T-helper 2 cell treated with Interferon-gamma antibody and Interleukin-4, amounts not matched to agents 100 ng/mL and 5 ng/mL, for 36 hours (primary cell): ENCODE measurements around the gene E4F1. TPM values are rescaled to one million over a fixed set of nuclear protein-coding genes. Genes with fewer than 3 reads are reported as not detected.
"Not testable (repeated sequence)": the region's sequence is repeated elsewhere in the genome, so short reads cannot be mapped to it uniquely, and the experiment has no call there.

Source experiments
- intact Hi-C: fragments of 100-400 bp; cut with micrococcal nuclease; formaldehyde crosslinking; loops from one replicate; pipeline ENCODE4 v1.15.1; 2023
- total RNA-seq: library from RNA; stranded (reverse); gene quantifications from 2 replicates; pipeline ENCODE4 v1.2.3, GENCODE V29; 2022

E4F1 gene
- total RNA-seq, 1 donor from 2014 or later, result 30.3 TPM

DNA sequence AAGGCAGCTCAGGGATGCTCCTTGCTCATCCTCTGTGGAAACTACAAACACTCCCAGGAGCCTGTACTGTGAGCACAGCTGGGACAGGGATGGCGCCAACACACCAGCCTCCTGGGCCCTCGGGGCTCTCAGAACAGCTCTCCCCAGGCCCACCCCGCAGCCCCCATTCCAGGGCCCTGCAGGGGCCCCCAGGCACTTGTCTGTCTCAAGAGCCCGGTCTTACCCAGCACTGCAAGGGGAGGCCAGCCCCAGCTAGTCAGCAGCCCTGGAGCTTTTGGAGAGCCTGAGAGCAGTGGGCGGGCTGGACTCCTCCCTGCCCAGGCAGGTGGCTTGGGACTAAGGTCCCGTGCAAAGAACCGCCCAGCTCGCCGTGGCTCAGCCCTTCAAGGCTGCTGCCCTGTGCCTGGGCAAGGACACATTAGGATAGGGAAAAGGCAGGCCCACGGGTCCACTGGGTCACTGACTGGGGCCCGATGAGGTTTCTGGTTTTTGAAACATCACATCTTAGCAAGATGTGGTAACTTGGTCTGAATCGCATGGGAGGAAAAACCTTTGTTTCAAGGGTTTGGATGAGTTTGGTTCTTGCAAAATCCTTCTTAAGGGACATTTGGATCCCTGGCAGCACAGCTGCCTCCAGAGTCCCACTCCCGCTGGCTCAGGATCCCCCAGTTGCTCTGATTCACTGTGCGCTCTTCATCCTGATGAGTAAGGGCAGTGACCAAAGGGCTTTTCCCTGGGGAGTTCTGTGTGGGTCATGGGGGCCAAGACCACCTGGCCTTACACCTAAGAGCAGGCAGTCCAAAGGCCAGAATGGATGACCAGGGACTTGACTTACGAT is 15.7 kb downstream of the E4F1 start:
- intact Hi-C loops, result no loop called here

DNA sequence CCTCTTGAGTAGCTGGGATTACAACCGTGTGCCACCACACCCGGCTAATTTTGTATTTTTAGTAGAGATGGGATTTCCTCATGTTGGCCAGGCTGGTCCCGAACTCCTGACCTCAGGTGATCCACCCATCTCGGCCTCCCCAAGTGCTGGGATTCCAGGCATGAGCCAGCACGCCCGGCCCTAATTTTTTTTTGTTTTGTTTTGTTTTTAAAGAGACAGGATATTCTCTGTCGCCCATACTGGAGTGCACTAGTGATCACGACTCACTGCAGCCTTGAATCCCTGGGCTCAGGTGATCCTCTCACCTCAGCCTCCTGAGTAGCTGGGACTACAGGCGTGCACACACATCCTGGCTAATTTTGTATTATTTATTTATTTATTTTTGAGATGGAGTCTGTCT is 16.9 kb downstream of the E4F1 start:
- intact Hi-C loops, result not testable (repeated sequence)

DNA sequence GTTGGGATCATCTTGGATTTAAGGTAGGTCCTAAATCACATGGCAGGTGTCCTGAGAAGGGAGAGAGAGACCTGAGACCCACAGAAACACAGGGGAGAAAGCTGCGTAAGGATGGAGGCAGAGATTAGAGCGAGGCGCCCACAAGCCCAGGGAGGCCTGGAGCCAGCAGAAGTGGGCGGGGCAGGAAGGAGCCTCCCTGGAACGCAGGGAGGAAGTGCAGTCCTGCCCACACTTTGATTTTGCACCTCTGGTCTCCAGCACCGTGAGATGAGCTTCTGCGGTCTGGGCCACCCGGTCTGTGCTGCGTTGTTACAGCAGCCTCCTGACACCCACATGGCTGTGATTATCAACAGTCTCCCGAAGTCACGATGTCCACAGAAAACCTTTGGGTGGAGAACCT is 19.2 kb downstream of the E4F1 start:
- intact Hi-C loops, result no loop called here

DNA sequence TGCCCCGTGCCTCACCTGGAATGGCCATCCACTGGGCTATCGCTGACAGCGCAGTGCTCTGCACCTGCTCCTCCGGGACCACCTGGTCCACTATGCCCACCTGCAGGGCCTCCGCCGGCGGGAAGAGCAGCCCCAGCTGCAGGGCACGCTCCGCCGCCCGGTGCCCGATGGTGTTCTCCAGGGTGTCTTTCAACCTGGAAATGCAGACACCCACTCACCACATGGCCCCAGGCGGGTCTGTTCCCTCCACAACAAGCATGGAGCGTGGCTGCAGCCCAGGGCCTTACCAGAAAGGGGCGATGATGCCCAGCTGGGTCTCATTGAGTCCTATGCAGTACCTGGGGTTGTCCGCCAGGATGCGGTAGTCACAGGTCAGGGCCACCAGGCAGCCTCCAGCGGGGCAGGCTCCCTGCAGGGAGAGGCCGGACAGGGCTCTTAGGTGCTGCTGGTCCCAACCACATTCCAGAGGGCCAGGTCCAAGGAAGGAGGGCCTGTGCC is 19.7 kb downstream of the E4F1 start:
- intact Hi-C loops, result no loop called here

DNA sequence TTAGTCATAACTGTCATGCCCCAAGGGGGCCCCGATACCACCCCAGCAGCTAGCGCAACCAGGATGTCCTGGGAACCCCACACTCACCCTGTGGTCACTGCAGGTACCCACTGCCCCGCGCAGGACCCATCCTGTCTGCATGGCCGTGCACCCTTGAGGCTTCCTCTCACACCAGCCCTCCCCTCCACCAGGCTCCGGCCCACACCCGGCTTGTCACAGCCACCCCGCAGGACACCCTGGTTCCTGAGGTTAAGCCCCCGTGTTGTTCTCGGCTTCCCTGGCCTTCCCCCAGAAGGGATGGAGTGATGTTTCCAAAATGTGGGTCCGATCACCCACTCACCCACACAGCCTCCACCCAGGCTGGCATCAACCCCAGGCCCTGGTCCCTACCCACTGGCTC is 20.4 kb downstream of the E4F1 start:
- intact Hi-C loops, result no loop called here

DNA sequence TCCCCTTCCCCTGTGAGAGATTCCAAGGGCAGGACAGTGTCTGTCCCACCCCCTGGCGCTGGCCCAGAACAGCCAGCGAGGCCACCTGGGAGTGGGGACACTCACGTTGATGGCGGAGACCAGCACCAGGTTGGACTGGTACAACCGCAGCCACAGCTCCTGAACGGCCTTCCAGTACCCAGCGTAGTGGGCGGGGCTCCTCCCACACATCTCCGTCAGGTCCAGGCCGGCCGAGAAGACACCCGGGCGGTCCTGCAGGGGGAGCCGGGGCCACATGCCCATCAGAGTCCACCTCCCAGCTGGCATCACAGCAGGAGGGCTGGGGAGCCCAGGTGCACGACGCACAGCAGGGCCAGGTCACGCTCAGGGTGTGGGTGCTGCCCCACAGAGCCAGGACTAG is 20.9 kb downstream of the E4F1 start:
- intact Hi-C loops, result no loop called here

DNA sequence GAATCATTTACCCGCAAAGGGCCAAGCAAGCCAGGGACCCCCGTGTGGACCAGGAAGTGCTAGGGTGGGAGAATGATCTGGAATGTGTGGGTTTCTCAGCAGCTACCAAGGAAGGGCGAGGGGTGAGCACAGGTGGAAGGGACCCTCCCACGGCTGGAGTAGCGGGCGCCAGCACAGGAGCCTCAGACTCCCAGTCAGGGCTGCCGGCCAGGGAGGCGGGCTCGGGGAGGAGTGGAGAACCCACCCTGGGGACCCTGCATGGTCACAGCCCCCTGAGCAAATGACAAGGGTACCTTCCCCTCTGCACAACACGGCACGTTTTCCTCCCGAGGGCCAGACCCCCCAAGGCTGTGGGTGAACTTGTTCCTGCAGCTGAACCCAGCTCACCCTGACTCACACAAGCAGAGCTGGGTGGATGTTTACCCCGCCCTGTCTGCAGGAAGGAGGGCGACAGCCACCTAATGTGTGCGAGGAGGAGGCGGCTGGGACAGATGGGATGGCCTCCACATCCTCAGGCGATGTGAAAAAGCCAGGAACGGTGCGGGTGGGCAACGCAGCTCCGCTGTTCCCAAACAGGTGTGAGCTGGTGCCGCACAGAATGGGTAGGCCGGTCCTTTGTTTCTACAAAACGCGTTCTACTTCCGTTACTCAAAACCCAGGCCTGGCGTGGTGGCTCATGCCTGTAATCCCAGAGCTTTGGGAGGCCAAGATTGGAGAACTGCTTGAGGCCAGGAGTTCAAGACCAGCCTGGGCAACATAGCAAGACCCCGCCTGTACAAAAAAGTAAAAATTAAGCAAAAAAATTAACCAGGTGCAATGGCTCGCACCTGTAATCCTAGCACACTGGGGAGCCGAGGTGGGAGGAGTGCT is 21.8 kb downstream of the E4F1 start:
- intact Hi-C loops, result no loop called here

DNA sequence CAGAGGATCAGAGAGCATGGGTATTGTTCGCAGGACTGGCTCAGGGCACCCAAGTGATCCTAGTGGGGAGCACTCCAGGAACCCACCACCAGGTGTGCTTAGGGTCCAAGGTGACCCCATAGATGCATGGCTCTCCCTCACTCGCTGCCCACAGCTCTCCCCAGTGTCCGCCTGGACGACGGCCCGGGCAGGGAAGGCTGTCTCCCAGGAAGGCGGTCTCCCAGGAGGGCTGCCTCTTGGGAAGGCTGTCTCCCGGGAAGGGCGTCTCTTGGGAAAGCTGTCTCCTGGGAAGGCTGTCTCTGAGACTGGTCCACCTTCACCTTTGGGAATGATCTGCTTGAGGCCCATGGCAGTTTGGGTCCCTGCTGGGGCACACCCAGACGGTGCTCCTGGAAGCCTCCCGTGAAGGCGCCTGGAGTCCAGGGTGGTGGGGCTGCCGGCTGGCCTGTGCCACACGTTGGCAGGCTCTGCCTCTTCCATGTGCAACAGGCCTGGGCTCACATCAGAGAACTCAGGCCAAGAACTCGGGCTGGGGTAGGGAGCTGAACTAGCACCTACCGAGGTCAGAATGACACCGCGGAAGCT is 23.0 kb downstream of the E4F1 start:
- intact Hi-C loops, result no loop called here

DNA sequence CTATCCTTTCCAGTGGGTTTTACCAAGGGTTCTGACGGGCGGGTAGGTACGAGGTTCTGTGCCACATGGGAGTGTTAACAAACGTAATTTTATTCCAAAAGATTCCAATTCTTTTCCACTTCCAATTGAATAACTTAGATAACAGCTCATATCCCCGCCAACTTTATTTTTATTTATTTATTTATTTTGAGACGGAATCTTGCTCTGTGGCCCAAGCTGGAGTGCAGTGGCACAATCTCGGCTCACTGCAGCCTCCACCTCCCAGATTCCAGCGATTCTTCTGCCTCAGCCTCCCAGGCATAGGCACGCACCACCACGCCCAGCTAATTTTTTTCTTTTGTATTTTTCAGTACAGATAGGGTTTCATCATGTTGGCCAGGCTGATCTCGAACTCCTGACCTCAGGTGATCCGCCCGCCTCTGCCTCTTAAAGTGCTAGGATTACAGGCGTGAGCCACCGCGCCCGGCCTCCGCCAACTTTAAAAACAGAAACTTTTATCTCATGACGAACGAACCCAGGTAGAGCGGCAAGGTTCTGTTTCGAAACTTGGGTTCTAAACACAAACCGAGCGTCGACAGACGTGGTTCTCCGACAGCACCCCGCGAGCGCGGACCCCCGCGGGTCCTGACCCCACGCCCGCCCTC is 27.4 kb downstream of the E4F1 start:
- intact Hi-C loops, result loop anchor here (2.0 to 5.0 kb wide), 2 partner anchors 28 to 38 kb away; partner anchors contain the start of genes BRICD5, E4F1 and PGP

DNA sequence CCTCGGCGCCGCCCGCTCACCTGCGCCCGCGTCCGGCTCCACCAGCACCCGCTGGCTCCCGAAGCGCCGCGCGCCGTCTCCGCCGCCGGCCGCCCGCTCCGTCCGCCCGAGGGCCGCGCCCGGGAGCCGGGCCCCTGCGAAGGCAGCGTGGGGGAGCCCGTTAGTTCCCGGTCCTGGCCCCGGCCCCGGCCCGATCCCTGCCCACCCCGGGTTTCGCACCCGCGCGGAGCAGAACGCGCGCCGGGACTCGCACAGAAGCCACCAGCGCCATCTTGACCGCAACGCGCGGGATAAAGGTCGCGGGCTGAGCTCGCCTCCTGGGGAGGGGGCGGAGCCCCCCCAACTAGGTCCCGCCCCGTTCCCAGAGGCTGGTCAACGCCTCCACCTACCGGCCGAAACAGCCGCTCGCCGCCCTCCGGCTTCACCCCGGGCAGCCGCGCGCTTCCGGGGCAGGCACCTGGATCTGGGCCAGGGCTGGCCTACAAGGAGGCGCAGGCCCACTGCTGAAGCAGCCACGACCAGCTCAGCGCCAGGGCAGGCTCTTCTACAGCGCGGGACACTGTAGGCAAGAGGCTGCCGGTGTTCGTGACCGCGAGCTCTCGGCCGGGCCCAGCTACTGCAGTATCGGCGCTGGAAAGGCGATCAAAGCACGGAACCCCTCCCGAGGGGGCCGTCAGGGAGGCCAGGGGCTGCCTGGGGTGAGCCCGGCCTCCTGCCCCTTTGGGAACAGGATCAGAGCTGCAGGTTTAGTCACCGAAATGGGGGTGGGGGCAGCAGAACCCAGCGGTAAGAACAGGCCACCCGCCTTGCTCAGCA is 28.1 kb downstream of the E4F1 start, which contains the start of gene ECI1:
Gene ECI1, minus strand, starts transcription at position 292 of the 816 bp plus-strand sequence. Its CDS starts 21 bp downstream, at position 271.
- intact Hi-C loops, result loop anchor here (2.0 to 5.0 kb wide), 2 partner anchors 29 to 39 kb away; partner anchors contain the start of genes BRICD5, E4F1 and PGP

DNA sequence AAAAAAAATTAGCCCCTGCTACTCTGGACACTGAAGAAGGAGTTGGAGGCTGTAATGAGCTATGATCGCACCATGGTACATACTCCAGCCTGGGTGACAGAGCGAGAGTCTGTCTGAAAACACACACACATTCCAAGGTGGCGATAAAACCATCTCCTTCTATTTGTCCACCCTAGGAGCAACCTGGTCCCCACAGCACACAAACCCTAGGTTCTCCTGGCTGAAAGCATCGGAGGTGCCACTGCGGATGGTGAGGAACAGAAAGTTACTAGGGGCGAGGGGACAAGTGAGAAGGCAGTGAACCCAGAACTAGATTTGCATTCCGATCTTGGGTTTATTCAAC is 29.4 kb downstream of the E4F1 start:
- intact Hi-C loops, result loop anchor here (5.0 kb wide), 1 partner anchor 40 kb away; the partner anchor contains the start of genes BRICD5 and PGP

DNA sequence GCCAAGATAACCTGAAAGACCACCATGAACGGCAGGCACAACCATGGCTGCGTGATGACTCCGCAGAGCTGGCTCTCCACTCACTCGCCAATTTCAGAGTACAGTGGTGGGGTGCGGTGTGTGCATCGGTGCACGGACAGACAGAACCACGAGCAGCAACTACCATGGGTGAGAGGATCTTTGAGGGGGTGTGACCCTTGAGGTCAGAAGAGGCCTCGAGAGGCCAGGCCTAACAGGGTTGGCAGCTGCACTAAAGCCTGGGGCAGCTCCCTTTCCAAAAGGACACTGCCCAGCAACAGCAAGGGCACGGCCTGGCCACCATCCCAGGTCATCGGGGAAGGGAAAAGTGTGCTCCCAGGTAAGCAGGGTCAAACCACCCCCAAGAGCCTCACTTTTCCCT is 29.9 kb downstream of the E4F1 start:
- intact Hi-C loops, result loop anchor here (5.0 kb wide), 1 partner anchor 41 kb away; the partner anchor contains the start of genes BRICD5 and PGP

DNA sequence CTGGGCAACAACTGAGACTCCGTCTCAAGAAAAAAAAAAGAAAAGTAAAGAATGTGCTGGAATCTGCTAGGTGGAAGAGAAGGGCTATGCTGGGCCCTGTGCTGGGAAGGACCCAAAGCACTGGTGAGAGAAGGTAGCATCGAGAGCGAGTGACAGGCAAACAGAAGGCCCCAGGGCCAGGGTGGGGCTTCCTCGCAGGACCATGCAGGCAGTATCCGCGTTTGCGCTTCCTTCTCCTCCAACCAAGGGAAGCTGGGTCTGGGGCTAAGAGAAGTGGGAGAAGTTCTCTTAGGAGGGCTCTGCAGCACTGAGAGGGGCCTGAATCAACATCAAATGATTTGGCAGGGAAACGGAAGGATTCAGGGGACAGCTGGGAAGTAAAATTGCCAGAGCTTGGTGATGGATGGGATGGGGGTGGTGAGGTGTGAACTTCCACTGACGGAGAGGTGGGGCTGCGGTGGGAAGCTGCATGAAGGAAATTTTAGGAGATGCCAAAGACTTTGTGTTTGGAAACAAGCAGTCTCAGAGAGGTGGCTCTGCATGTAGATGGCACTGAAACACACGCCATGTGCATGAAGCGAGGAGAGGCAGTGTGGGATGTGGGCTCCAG is 33.2 kb downstream of the E4F1 start:
- intact Hi-C loops, result no loop called here

DNA sequence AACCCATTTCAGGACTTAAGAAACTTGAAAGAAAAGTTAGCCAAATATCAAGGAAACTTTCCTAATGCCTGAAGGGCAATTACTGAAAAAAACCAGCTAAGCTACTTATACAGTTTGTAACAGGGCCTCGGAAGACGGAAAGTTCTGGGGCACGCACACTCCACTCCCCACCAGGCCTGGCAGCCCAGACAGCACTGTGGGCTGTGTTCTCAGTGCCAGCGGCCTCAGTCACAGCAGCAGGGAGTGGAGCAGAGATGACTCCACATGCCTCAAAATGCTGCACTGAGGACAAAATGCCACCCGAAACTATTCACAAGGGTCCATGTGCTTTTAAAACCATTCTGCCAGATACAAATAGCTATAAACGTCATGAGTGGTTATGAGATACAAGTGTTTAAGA is 34.3 kb downstream of the E4F1 start:
- intact Hi-C loops, result no loop called here

DNA sequence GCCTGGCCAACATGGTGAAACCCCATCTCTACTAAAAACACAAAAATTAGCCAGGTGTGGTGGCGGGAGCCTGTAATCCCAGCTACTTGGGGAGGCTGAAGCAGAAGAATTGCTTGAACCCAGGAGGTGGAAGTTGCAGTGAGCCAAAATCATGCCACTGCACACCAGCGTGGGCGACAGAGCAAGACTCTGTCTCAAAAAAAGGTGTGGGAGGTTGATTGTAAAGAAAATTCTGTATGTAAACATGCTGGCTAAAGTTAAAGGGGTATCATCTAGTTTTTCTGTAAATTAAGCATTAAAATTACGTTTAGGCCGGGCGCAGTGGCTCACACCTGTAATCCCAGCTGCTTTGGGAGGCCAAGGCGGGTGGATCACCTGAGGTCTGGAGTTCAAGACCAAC is 35.1 kb downstream of the E4F1 start:
- intact Hi-C loops, result not testable (repeated sequence)

DNA sequence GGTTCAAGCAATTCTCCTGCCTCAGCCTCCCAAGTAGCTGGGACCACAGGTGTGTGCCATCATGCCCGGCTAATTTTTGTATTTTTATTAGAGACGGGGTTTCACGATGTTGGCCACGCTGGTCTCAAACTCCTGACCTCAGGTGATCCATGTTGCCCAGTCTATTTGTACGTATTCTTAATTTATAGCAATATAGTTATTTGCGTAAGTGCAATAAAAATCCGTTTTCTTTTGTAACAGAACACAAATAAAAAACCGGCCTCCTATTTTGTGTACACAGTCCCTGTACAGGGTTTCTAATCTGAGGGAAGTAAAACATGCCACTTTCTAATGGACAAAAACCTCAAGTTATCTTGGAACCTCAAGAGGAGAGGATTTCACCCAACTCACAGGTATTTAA is 36.9 kb downstream of the E4F1 start:
- intact Hi-C loops, result no loop called here

DNA sequence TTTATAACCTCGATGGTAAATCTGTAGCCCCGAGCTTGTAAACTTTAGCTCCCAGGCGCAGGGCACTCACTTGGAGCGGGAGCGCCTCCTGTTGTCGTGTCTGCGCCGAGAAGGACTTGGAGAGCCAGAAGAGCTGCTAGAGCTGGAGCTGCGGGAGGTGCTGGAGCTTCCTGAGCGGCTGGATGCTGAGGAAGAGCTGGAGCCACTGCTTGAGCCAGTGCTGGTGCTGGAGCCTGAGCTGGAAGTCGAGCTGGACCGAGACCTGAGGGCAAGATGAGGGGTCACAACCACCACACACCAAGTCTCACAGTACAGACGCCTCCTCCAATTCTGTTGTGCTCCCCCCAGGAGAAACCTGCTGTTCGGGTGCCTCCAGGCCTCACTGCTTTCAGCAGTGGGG is 39.6 kb downstream of the E4F1 start:
- intact Hi-C loops, result not testable (repeated sequence)

DNA sequence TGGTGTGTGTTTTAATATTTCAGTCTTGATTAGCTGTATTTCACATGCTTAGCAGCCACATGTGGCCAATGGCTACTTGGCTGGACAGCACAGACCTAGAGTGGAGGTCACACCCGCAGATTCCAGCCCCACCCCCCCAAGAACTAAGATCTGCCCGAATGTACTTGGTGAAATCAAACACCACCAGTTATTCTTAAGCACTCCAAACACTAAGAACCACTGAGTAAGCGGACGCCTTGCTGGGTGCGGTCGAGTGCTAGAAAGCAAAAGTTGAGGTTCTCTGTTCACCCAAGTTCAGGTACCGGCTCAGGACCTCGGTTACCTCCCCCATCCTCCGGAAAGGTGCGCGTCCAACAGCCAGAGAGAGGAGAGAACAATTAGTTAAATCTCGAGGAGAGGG is 43.5 kb downstream of the E4F1 start:
- intact Hi-C loops, result not testable (repeated sequence)

DNA sequence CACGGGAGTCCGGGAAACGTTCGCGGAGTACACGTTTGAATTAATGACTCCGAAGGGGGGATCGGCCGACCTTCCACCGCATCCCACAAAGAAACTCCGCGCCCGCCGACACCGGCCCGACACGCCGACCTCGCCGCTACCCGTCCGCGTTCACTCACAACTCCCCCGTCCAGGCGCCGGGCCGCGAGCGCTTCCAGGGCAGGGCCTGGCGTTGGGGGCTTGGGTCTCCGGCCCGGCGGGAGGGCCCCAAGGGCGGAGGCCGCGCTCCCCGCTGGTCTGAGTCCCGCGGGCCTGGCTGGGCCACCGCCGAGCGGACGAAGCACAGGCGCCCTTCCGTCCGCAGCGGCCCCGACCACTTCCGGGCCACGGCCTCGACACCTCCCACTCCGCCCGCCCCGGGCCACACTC is 44.1 kb downstream of the E4F1 start:
- intact Hi-C loops, result not testable (repeated sequence)
